Fibroblast of the aortic adventitia (primary cell): Measurements from ENCODE around the gene PRDX6. TPM values are rescaled to one million over a fixed set of nuclear protein-coding genes. Genes with fewer than 3 reads are reported as not detected.
"Not testable (repeated sequence)": the region's sequence is repeated elsewhere in the genome, so short reads cannot be mapped to it uniquely, and the experiment has no call there.

ENCODE experiments used
- DNase-seq: peaks from one replicate; pipeline ENCODE4 v3.0.0-alpha.2; 2010; ENCODE audit warnings: low read depth
- H3K4me3 ChIP-seq: 2 replicates; pipeline ENCODE4 v1.5.1; 2011; ENCODE audit warnings: low read depth, mild to moderate bottlenecking, control low read depth, low read length, moderate library complexity
- total RNA-seq: library from RNA; depleted of rRNA; stranded (reverse); fragments of >200 nt; gene quantifications from 2 replicates; pipeline ENCODE4 v1.2.3, GENCODE V29; 2012; ENCODE audit warnings: low replicate concordance
- TF ChIP-seq, protein P1 (sequence below): IDR thresholded peaks from 2 replicates; pipeline ENCODE4 v1.5.1; 2011; ENCODE audit warnings: mild to moderate bottlenecking, low read length, control low read depth, inconsistent platforms; ENCODE audit not compliant: insufficient read depth

Gene PRDX6
- total RNA-seq, 1 donor = 185 TPM

- TF ChIP-seq, protein P1, sequence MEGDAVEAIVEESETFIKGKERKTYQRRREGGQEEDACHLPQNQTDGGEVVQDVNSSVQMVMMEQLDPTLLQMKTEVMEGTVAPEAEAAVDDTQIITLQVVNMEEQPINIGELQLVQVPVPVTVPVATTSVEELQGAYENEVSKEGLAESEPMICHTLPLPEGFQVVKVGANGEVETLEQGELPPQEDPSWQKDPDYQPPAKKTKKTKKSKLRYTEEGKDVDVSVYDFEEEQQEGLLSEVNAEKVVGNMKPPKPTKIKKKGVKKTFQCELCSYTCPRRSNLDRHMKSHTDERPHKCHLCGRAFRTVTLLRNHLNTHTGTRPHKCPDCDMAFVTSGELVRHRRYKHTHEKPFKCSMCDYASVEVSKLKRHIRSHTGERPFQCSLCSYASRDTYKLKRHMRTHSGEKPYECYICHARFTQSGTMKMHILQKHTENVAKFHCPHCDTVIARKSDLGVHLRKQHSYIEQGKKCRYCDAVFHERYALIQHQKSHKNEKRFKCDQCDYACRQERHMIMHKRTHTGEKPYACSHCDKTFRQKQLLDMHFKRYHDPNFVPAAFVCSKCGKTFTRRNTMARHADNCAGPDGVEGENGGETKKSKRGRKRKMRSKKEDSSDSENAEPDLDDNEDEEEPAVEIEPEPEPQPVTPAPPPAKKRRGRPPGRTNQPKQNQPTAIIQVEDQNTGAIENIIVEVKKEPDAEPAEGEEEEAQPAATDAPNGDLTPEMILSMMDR = no peak
- no peak for DNase-seq
- no peak overlapping the region for H3K4me3 ChIP-seq
These were observed 29.9 kb upstream of the PRDX6 start for GRCh38 chr1:173447224-173447623.

- TF ChIP-seq, protein P1 = no peak
- DNase-seq = no peak
- no peak overlapping the region for H3K4me3 ChIP-seq
These were observed 28.2 kb upstream of the PRDX6 start for GRCh38 chr1:173448945-173449344.

DNA sequence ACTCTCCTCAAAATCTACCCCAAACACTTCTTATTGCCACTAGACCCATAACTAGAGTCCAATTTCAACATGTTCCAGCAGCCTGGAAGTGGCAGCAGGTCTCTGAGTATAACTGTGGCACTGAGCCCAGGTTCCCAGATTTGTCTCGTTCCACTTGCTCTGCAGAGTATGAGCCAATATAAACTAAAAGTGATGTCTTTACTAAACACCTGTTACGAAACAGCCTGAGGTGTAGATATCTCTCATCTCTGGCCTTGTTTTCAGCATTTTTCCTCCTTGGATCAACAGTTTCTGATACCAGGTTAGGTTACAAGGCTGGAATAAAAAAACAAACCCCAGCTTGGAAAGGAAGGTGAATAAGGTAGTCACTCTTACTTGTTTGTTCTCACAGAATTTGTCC, 25.2 kb upstream of the PRDX6 start:
- H3K4me3 ChIP-seq = no peak overlapping the region
- DNase-seq = peak; percentile 58
- TF ChIP-seq, protein P1 = no peak

- DNase-seq = peak; percentile 47
- H3K4me3 ChIP-seq = no peak overlapping the region
- TF ChIP-seq, protein P1 = no peak
These were observed 23.2 kb upstream of the PRDX6 start for GRCh38 chr1:173453982-173454381.

GRCh38 chr1:173454966-173455524, 22.1 kb upstream of the PRDX6 start:
- TF ChIP-seq, protein P1 = no peak
- DNase-seq = no peak
- H3K4me3 ChIP-seq = no peak overlapping the region

- H3K4me3 ChIP-seq = no peak overlapping the region
- DNase-seq = no peak
- TF ChIP-seq, protein P1 = no peak
These were observed 17.2 kb upstream of the PRDX6 start for GRCh38 chr1:173459885-173460284.

DNA sequence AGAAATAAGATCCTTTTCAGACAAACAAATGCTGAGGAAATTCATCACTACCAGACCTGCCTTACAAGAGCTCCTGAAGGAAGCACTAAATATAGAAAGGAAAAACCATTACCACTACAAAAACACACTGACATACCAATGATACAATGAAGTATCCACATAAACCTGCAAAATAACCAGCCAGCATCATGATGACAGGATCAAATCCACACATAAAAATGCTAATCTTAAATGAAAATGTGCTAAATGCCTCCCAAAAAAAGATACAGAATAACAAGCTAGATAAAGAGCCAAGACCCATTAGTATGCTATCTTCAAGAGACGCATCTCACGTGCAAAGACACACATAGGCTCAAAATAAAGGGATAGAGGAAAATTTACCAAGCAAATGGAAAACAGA, 14.5 kb upstream of the PRDX6 start:
- H3K4me3 ChIP-seq, DNase-seq: not testable (repeated sequence)

GRCh38 chr1:173464185-173464584, 12.9 kb upstream of the PRDX6 start:
- not testable (repeated sequence) for H3K4me3 ChIP-seq, DNase-seq
